Skeletal muscle satellite cell (primary cell): ENCODE results near the gene SEMG2.

Source experiments
- H3K27me3 ChIP-seq: 2 replicates; pipeline ENCODE4 v1.7.0; 2013; ENCODE audit warnings: low read length; ENCODE audit not compliant: control insufficient read depth, insufficient read depth
- H3K36me3 ChIP-seq: 2 replicates; pipeline ENCODE4 v1.7.0; 2013; ENCODE audit warnings: mild to moderate bottlenecking, control low read depth, low read length; ENCODE audit not compliant: insufficient read depth
- H3K4me1 ChIP-seq: 2 replicates; pipeline ENCODE4 v1.7.0; 2013; ENCODE audit warnings: low read length; ENCODE audit not compliant: control insufficient read depth, insufficient read depth
- H3K4me2 ChIP-seq: 2 replicates; pipeline ENCODE4 v1.7.0; 2013; ENCODE audit warnings: mild to moderate bottlenecking, low read length
- H3K4me3 ChIP-seq: 2 replicates; pipeline ENCODE4 v1.7.0; 2013; ENCODE audit warnings: low read length
- H3K9ac ChIP-seq: 2 replicates; pipeline ENCODE4 v1.7.0; 2013; ENCODE audit warnings: mild to moderate bottlenecking, low read depth, low read length, moderate library complexity
- H3K9me3 ChIP-seq: replicated peaks from 2 replicates; pipeline ENCODE4 v1.7.0; 2013; ENCODE audit warnings: mild to moderate bottlenecking, control low read depth, low read length

SEMG2 gene

DNA sequence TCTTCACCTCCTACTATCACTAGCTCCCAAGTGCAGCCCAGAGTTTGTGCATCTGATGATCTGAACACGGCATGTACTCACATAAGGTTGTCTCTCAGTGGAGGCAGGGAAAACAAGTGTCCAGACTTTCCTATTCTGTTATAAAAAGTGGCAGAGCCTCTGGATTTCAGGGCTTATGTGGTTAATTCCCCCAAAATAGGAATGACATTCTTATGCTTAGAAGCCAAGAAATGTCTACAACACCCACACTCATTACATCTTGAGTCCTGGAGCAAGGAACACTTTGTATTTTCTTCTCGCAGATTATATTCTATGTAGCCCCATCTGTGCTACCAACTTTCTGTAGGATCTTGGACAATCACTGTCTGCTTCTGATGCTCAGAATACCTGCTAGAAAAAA, 27.8 kb upstream of the SEMG2 start:
- no peaks in the 10 kb centered on the region for H3K9me3 ChIP-seq
- no peaks in the 10 kb centered on the region for H3K36me3 ChIP-seq

DNA sequence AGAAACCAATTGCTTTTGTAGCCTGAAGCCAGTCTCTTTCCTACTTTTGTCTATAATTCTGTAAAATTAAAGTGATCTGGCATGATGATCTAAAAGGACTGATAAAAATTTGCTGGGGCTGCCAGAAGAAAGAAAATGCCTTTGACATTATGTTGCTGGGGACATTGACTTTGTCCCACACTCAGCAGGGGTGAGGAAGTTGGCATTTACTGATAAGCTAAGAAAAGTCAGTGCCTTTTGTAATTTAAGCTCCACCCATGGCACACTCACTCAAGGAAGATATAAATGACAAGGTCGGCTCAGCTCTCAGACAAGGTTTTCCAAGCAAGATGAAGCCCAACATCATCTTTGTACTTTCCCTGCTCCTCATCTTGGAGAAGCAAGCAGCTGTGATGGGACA, 14.4 kb upstream of the SEMG2 start, which contains the start of gene SEMG1:
TSS of gene SEMG1 (plus strand) at position 309 of the 400 bp plus-strand sequence. CDS start at position 330, 21 bp downstream.
- Histone ChIP-seq H3K4me3 (no peak within 1 kb of the TSS), H3K4me2 (no peak within 1 kb of the TSS), H3K9ac (no peak within 1 kb of the TSS), H3K27me3 (peaks cover 13% of the 10 kb centered on the region), H3K36me3 (no peaks in the 10 kb centered on the region), H3K9me3 (no peaks in the 10 kb centered on the region), H3K4me1 (no peaks in the 10 kb centered on the region)

More for the DNA sequence above, 27.8 kb upstream of the SEMG2 start:
- H3K4me3 ChIP-seq: no peak overlapping the region
- H3K4me2 ChIP-seq: no peak overlapping the region
- peaks cover 18% of the 10 kb centered on the region for H3K27me3 ChIP-seq
- H3K9ac ChIP-seq: no peak overlapping the region
- H3K4me1 ChIP-seq: no peaks in the 10 kb centered on the region

DNA sequence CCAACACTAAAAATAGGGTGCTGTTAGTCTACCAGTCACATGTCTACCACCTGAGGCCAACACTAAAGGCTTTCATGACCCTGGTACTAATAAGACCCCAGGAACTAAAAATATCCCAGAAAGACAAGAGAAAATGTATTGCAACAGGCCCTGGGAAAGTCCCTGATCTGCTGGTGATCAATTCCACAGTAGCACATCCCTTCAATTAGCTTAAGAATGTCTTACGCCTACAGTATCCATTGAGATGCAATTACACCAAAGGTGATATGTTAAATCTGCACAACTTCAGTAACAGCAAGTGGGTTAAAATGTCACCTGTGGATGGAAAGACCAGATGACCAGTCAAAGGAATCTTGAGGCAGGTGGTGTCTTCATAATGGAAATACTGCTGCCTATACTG, 11.2 kb upstream of the SEMG2 start:
- Histone ChIP-seq H3K9me3 (no peaks in the 10 kb centered on the region), H3K4me2 (no peak overlapping the region), H3K36me3 (no peaks in the 10 kb centered on the region), H3K4me1 (no peaks in the 10 kb centered on the region), H3K9ac (no peak overlapping the region), H3K4me3 (no peak overlapping the region), H3K27me3 (peaks cover 15% of the 10 kb centered on the region)

- Histone ChIP-seq H3K4me2 (no peak overlapping the region), H3K4me1 (no peaks in the 10 kb centered on the region), H3K9ac (no peak overlapping the region)
These were observed 9.4 kb upstream of the SEMG2 start for GRCh38 chr20:45211569-45212474.

DNA sequence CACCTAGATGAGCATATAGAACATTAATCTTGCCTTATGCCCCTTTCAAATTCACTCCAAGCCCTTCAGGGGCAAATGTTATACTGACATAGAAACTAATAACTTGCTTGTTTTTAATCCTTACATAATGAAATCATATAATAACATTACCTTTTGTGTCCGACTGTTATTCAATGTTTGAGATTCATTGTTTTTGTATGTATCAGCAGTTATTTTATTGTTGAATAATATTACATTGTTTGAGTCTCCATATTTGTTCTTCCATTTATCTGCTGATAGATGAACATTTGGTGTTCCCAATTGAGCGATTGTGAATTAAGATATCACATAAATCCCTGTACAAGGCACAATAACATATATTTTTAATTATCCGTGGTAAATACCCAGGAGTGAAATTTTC, 8.3 kb upstream of the SEMG2 start:
- H3K4me2 ChIP-seq: no peak overlapping the region
- peaks cover 10% of the 10 kb centered on the region for H3K27me3 ChIP-seq
- H3K4me3 ChIP-seq: no peak overlapping the region
- H3K9ac ChIP-seq: no peak overlapping the region
- H3K9me3 ChIP-seq: no peaks in the 10 kb centered on the region
- H3K36me3 ChIP-seq: no peaks in the 10 kb centered on the region
- no peaks in the 10 kb centered on the region for H3K4me1 ChIP-seq

More at GRCh38 chr20:45211569-45212474, 9.4 kb upstream of the SEMG2 start:
- Histone ChIP-seq H3K9me3 (no peaks in the 10 kb centered on the region), H3K27me3 (peaks cover 12% of the 10 kb centered on the region), H3K4me3 (no peak overlapping the region), H3K36me3 (no peaks in the 10 kb centered on the region)

DNA sequence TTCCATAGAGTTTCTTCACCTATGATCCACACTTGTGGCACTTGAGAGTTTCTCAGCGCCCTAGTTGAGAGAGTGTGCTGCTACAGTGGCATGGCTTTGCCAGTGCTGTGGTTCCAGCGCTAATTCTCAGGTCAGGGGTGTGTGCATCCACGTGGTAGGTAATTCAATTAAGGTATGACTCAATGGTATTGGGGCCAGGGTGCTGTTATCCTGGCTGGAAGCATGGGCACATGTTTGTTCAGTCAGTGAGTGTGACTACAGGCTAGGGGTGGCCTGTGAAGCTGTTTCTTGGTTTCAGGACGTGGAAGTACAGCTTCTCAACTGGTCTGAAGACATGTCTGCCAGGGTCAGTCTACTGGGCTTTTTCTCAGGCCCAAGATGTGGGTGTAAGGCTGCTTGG, 3.0 kb upstream of the SEMG2 start:
- Histone ChIP-seq H3K27me3 (peaks cover 14% of the 10 kb centered on the region), H3K4me3 (no peak overlapping the region), H3K9me3 (no peaks in the 10 kb centered on the region), H3K36me3 (no peaks in the 10 kb centered on the region), H3K4me1 (no peaks in the 10 kb centered on the region), H3K9ac (no peak overlapping the region), H3K4me2 (no peak overlapping the region)

DNA sequence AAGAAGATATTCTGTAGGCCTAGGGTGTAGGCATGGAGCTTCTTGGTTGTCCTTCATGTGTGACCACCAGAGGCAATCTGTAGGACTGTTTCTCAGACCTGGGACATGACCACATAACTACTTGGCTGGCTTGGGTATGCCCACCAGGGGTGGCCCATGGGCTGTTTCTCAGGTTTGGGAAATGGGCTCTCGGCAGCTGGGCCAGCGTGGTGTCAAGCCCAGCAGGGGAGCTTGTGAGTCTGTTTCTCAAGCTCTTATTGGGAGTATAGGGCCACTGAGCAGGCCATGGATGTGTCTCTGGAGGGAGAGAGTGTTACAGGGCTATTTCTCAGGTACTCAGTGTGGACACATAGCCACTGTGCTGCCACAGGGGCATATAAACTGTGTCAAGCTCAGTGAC, 2.5 kb upstream of the SEMG2 start:
- H3K9ac ChIP-seq: no peak overlapping the region
- H3K4me1 ChIP-seq: no peaks in the 10 kb centered on the region
- no peaks in the 10 kb centered on the region for H3K36me3 ChIP-seq
- no peaks in the 10 kb centered on the region for H3K9me3 ChIP-seq
- H3K27me3 ChIP-seq: peaks cover 14% of the 10 kb centered on the region
- no peak overlapping the region for H3K4me3 ChIP-seq
- no peak overlapping the region for H3K4me2 ChIP-seq

- no peak overlapping the region for H3K9ac ChIP-seq
These were observed 2.0 kb downstream of the SEMG2 start for GRCh38 chr20:45223136-45223535.

GRCh38 chr20:45226287-45226686, 5.1 kb downstream of the SEMG2 start:
- Histone ChIP-seq H3K4me3 (no peak overlapping the region), H3K9ac (no peak overlapping the region), H3K27me3 (peaks cover 19% of the 10 kb centered on the region), H3K9me3 (no peaks in the 10 kb centered on the region), H3K4me1 (no peaks in the 10 kb centered on the region), H3K36me3 (no peaks in the 10 kb centered on the region), H3K4me2 (no peak overlapping the region)

More at GRCh38 chr20:45223136-45223535, 2.0 kb downstream of the SEMG2 start:
- Histone ChIP-seq H3K4me2 (no peak overlapping the region), H3K36me3 (no peaks in the 10 kb centered on the region), H3K9me3 (no peaks in the 10 kb centered on the region), H3K4me1 (no peaks in the 10 kb centered on the region), H3K27me3 (peaks cover 22% of the 10 kb centered on the region), H3K4me3 (no peak overlapping the region)

DNA sequence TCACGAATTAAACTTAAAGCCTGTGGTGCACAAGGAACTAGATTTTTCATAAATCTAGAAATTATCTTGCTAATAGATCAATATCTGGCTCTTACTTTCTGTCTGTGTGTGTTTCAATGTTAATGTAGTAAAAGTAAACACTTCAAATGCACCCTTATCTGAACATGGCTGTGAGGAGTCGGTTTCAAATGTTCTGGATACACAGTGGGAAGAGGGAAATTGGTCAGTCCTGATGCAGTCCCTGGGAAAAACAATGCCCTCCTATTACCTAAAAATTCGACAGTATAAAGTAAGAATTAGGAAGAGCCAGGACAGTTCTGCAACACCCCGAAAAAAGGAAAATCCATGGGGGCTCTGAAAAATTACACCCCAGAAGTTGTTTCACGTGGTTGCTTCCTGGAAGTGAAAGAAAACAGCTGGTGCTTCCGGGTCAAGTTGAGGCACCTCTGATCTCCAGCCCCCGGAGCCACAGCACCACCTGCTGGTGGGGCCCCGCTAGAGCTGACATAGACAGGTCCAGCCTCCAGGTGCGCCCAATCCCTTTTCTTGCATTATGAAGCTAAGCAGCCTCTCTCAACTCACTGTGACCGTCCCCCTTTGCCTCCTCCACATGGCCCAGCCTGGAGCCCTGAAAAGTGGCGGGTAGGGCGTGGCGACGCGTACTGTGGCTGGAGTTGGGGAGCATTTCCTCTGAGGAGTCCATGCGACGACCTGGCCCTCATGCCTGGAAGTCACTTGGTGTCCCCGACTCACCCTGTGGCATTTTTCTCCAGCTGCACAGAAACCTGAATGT, 8.3 kb downstream of the SEMG2 start:
- H3K4me3 ChIP-seq: no peak overlapping the region
- peaks cover 27% of the 10 kb centered on the region for H3K27me3 ChIP-seq

GRCh38 chr20:45230631-45231030, 9.5 kb downstream of the SEMG2 start:
- Histone ChIP-seq H3K36me3 (no peaks in the 10 kb centered on the region), H3K4me3 (no peak overlapping the region), H3K4me2 (no peak overlapping the region), H3K9ac (no peak overlapping the region), H3K4me1 (no peaks in the 10 kb centered on the region), H3K9me3 (no peaks in the 10 kb centered on the region), H3K27me3 (peaks cover 21% of the 10 kb centered on the region)

More for the DNA sequence above, 8.3 kb downstream of the SEMG2 start:
- Histone ChIP-seq H3K4me2 (no peak overlapping the region), H3K9me3 (no peaks in the 10 kb centered on the region), H3K4me1 (no peaks in the 10 kb centered on the region), H3K9ac (no peak overlapping the region), H3K36me3 (no peaks in the 10 kb centered on the region)
